GM23338 (cell line): ENCODE measurements around the gene JPH3. TPM values are rescaled to one million over a fixed set of nuclear protein-coding genes. Genes with fewer than 3 reads are reported as not detected.
"Not testable (repeated sequence)": the region's sequence is repeated elsewhere in the genome, so short reads cannot be mapped to it uniquely, and the experiment has no call there.

Experiments
- ATAC-seq: fragments of 200-7000 bp; cut with Tn5 transposase; 3 replicates; pipeline ENCODE4 v1.9.1; 2020
- DNase-seq: peaks from one replicate; pipeline ENCODE4 v3.0.0-alpha.2; 2015; ENCODE audit warnings: low spot score
- H2AFZ ChIP-seq: fragments of 200-600 bp; sonication (generic); 2 replicates; pipeline ENCODE4 v1.8.0; 2016; ENCODE audit warnings: antibody characterized with exemption, mild to moderate bottlenecking, moderate library complexity
- H3F3A ChIP-seq: fragments of 200-600 bp; sonication (generic); replicated peaks from 2 replicates; pipeline ENCODE4 v1.8.0; 2017; ENCODE audit warnings: antibody characterized with exemption, mixed run types, low read depth
- H3K27ac ChIP-seq: fragments of 200-600 bp; sonication (generic); 2 replicates; pipeline ENCODE4 v1.6.1; 2016; ENCODE audit warnings: low read depth
- H3K27me3 ChIP-seq: fragments of 200-600 bp; sonication (generic); 2 replicates; pipeline ENCODE4 v1.8.0; 2016; ENCODE audit warnings: mild to moderate bottlenecking, mixed run types, moderate library complexity; ENCODE audit not compliant: insufficient read depth
- H3K36me3 ChIP-seq: fragments of 200-600 bp; sonication (generic); 2 replicates; pipeline ENCODE4 v1.8.0; 2016; ENCODE audit warnings: mild to moderate bottlenecking; ENCODE audit not compliant: insufficient read depth
- H3K4me1 ChIP-seq: fragments of 200-600 bp; sonication (generic); 2 replicates; pipeline ENCODE4 v1.8.0; 2016; ENCODE audit warnings: mild to moderate bottlenecking, moderate library complexity; ENCODE audit not compliant: insufficient read depth
- H3K4me2 ChIP-seq: fragments of 200-600 bp; sonication (generic); 2 replicates; pipeline ENCODE4 v1.7.1; 2017; ENCODE audit warnings: mixed run types
- H3K4me3 ChIP-seq: fragments of 200-600 bp; sonication (generic); 2 replicates; pipeline ENCODE4 v1.6.1; 2016; ENCODE audit warnings: mixed run types
- H3K79me2 ChIP-seq: fragments of 200-600 bp; sonication (generic); replicated peaks from 2 replicates; pipeline ENCODE4 v1.8.0; 2017; ENCODE audit warnings: mild to moderate bottlenecking; ENCODE audit not compliant: insufficient read depth
- H3K9me2 ChIP-seq: fragments of 200-600 bp; sonication (generic); 2 replicates; pipeline ENCODE4 v1.8.0; 2017; ENCODE audit not compliant: insufficient read depth
- H4K20me1 ChIP-seq: fragments of 200-600 bp; sonication (generic); replicated peaks from 2 replicates; pipeline ENCODE4 v1.8.0; 2017; ENCODE audit warnings: mild to moderate bottlenecking; ENCODE audit not compliant: insufficient read depth
- H3K27ac Mint-ChIP-seq: 2 replicates; pipeline ENCODE4 v1.8.0; 2020; ENCODE audit warnings: inconsistent platforms, mild to moderate bottlenecking, moderate library complexity, mixed read lengths
- H3K27me3 Mint-ChIP-seq: 3 replicates; pipeline ENCODE4 v1.8.0; 2022; ENCODE audit warnings: low read depth, mild to moderate bottlenecking, moderate library complexity, mixed read lengths, inconsistent platforms; ENCODE audit not compliant: insufficient read depth, poor library complexity
- H3K36me3 Mint-ChIP-seq: 3 replicates; pipeline ENCODE4 v1.8.0; 2021; ENCODE audit warnings: low read depth, mild to moderate bottlenecking, inconsistent platforms, moderate library complexity, mixed read lengths
- H3K4me1 Mint-ChIP-seq: 3 replicates; pipeline ENCODE4 v1.8.0; 2020; ENCODE audit warnings: mild to moderate bottlenecking, inconsistent platforms, mixed read lengths
- H3K4me3 Mint-ChIP-seq: 3 replicates; pipeline ENCODE4 v1.8.0; 2021; ENCODE audit warnings: moderate library complexity, mild to moderate bottlenecking, inconsistent platforms, mixed read lengths
- H3K9me3 Mint-ChIP-seq: 3 replicates; pipeline ENCODE4 v1.8.0; 2020; ENCODE audit warnings: moderate library complexity, mild to moderate bottlenecking, inconsistent platforms, mixed read lengths
- CREB1 ChIP-seq: fragments of 250-450 bp; sonication (Bioruptor Pico); IDR thresholded peaks from 2 replicates; pipeline ENCODE4 v1.5.0; 2020; ENCODE audit warnings: low read depth, mild to moderate bottlenecking, moderate library complexity
- CTCF ChIP-seq, 2 experiments: fragments of 200-600 bp in 1 of 2; sonication (generic) in 1 of 2; conservative IDR thresholded peaks; 2 replicates each; pipeline versions ENCODE4 v1.5.1 to v1.6.1; 2016 to 2017; ENCODE audit warnings: antibody characterized with exemption in 2 of 2, low read depth in 2 of 2, mild to moderate bottlenecking in 2 of 2, moderate library complexity in 1 of 2
- ETS1 ChIP-seq: IDR thresholded peaks from 2 replicates; pipeline ENCODE4 v1.6.1; 2016; ENCODE audit warnings: antibody characterized with exemption
- REST ChIP-seq: IDR thresholded peaks from one replicate; pipeline ENCODE4 v1.6.1; 2018; ENCODE audit warnings: antibody characterized with exemption; ENCODE audit not compliant: unreplicated experiment
- ZNF114 ChIP-seq: fragments of 250-450 bp; sonication (Bioruptor Pico); IDR thresholded peaks from 2 replicates; pipeline ENCODE4 v1.5.0; 2020; ENCODE audit warnings: mild to moderate bottlenecking, moderate library complexity
- polyA plus RNA-seq: library from polyadenylated mRNA; unstranded; fragments of >200 nt; fragmentation: Nextera tagmentation; extraction: Ambion mirVana; gene quantifications from 2 replicates; pipeline ENCODE4 v1.2.1, GENCODE V29; 2016
- total RNA-seq: library from RNA; depleted of rRNA; stranded (reverse); fragments of >200 nt; shearing (Covaris generic); gene quantifications from 2 replicates; pipeline ENCODE4 v1.2.3, GENCODE V29; 2014

JPH3 gene
- total and polyA plus RNA-seq, 2 experiments from 2014 or later = 8.4 to 38.3 TPM

GRCh38 chr16:87575027-87575804 lies 27.1 kb upstream of the JPH3 start:
- ATAC-seq = peak; percentile 88
- Histone ChIP-seq H3K4me3 (peak overlapping the region; percentile 40), H2AFZ (peak overlapping the region; percentile 96), H3K36me3 (no peaks in the 10 kb centered on the region), H3K4me1 (peaks cover 21% of the 10 kb centered on the region), H3K9me2 (no peaks in the 10 kb centered on the region), H3K27me3 (no peaks in the 10 kb centered on the region), H3K4me2 (peak overlapping the region; percentile 56), H3K79me2 (no peaks in the 10 kb centered on the region), H3K27ac (peak overlapping the region; percentile 67), H3F3A (peaks cover 16% of the 10 kb centered on the region), H4K20me1 (no peaks in the 10 kb centered on the region)
- DNase-seq = peak; percentile 86
- H3K27ac Mint-ChIP-seq = no peak overlapping the region
- no peaks in the 10 kb centered on the region for H3K9me3 Mint-ChIP-seq
- TF ChIP-seq CREB1 = no peak
- TF ChIP-seq CTCF (conservative IDR thresholded peaks at IDR 0.05; ENCODE audit: low read depth in 2 of 2) = peak; percentile 39
- peaks cover 4% of the 10 kb centered on the region for H3K27me3 Mint-ChIP-seq
- no peaks in the 10 kb centered on the region; the same call in 2 of the 3 replicates for H3K36me3 Mint-ChIP-seq
- peak overlapping the region; percentile 57 for H3K4me3 Mint-ChIP-seq
- peaks cover 31% of the 10 kb centered on the region for H3K4me1 Mint-ChIP-seq

- Mint-ChIP-seq H3K27ac (peak overlapping the region; percentile 90), H3K4me3 (peak overlapping the region; percentile 57), H3K27me3 (peaks cover 4% of the 10 kb centered on the region), H3K4me1 (peaks cover 29% of the 10 kb centered on the region), H3K9me3 (no peaks in the 10 kb centered on the region), H3K36me3 (no peaks in the 10 kb centered on the region; the same call in 2 of the 3 replicates)
- Histone ChIP-seq H3K4me3 (peak overlapping the region; percentile 40), H3K79me2 (no peaks in the 10 kb centered on the region), H3K4me2 (peak overlapping the region; percentile 56), H3K36me3 (no peaks in the 10 kb centered on the region), H3K9me2 (no peaks in the 10 kb centered on the region), H3K27ac (peak overlapping the region; percentile 67; the same call in 1 of the 2 replicates), H4K20me1 (no peaks in the 10 kb centered on the region), H2AFZ (peak overlapping the region; percentile 96; the same call in 1 of the 2 replicates), H3F3A (peaks cover 16% of the 10 kb centered on the region), H3K27me3 (no peaks in the 10 kb centered on the region), H3K4me1 (peaks cover 21% of the 10 kb centered on the region)
- peak; percentile 71 for ATAC-seq
- TF ChIP-seq CREB1 = no peak
- no peak for TF ChIP-seq REST
- TF ChIP-seq ETS1 = no peak
- no peak for TF ChIP-seq ZNF114 (CRISPR knock-in tag)
- DNase-seq = peak; percentile 84
These were observed 26.1 kb upstream of the JPH3 start for GRCh38 chr16:87576171-87576570.

GRCh38 chr16:87578142-87578930 lies 24.0 kb upstream of the JPH3 start:
- peaks cover 36% of the 10 kb centered on the region for H3K4me1 Mint-ChIP-seq
- not testable (repeated sequence) for H3K79me2 ChIP-seq, H3K27ac ChIP-seq, H3K27me3 Mint-ChIP-seq, H3K36me3 Mint-ChIP-seq, ATAC-seq, H3K9me2 ChIP-seq, DNase-seq, H3K27ac Mint-ChIP-seq, H3K9me3 Mint-ChIP-seq, H3K36me3 ChIP-seq, H3K4me2 ChIP-seq, H3K27me3 ChIP-seq, H3K4me3 Mint-ChIP-seq, H2AFZ ChIP-seq, H4K20me1 ChIP-seq, H3K4me3 ChIP-seq
- Histone ChIP-seq H3F3A (peaks cover 16% of the 10 kb centered on the region), H3K4me1 (peaks cover 29% of the 10 kb centered on the region)
